Stimulated activated CD4-positive, alpha-beta T cell treated with anti-CD3 and anti-CD28 coated beads, Interleukin-15, amount 100 ng/mL, for 1 hour (primary cell): Measurements from ENCODE around the gene EFCAB7.

ENCODE experiments used
- DNase-seq, 2 donors: peaks; one replicate each; pipeline ENCODE4 v3.0.0-alpha.2; 2020; ENCODE audit warnings: low read depth in 1 of 2, low spot score in 1 of 2

Gene EFCAB7

GRCh38 chr1:63522891-63523728 is at the start of gene EFCAB7, which contains the start of gene ITGB3BP:
Gene EFCAB7, plus strand, starts transcription at chr1:63523525. Its CDS starts 2,048 bp downstream, at chr1:63525573.
Gene ITGB3BP, minus strand, starts transcription at chr1:63523225. Its CDS starts 92 bp downstream, at chr1:63523133.
- peak; percentile 61 to 75 for DNase-seq

GRCh38 chr1:63475761-63476160 is 47.6 kb upstream of the EFCAB7 start:
- no peak for DNase-seq

- no peak for DNase-seq
Measured at GRCh38 chr1:63480057-63480456, 43.3 kb upstream of the EFCAB7 start.

- no peak for DNase-seq
Measured at GRCh38 chr1:63486629-63487028, 36.7 kb upstream of the EFCAB7 start.

- no peak for DNase-seq
Measured at GRCh38 chr1:63487336-63488065, 35.8 kb upstream of the EFCAB7 start.

- no peak for DNase-seq
Measured at GRCh38 chr1:63497577-63497976, 25.7 kb upstream of the EFCAB7 start.

GRCh38 chr1:63498106-63498505 is 25.2 kb upstream of the EFCAB7 start:
- no peak for DNase-seq

- DNase-seq, result no peak
Measured at GRCh38 chr1:63501256-63501655, 22.1 kb upstream of the EFCAB7 start.

- DNase-seq, result no peak
Measured at GRCh38 chr1:63506782-63507181, 16.5 kb upstream of the EFCAB7 start.

- no peak for DNase-seq
Measured at GRCh38 chr1:63509718-63510117, 13.6 kb upstream of the EFCAB7 start.

GRCh38 chr1:63512584-63512983 is 10.7 kb upstream of the EFCAB7 start:
- no peak for DNase-seq

GRCh38 chr1:63516629-63517028 is 6.7 kb upstream of the EFCAB7 start:
- DNase-seq, result no peak

- no peak for DNase-seq
Measured at GRCh38 chr1:63523738-63524137, 413 bp downstream of the EFCAB7 start.

GRCh38 chr1:63524201-63524600 is 876 bp downstream of the EFCAB7 start:
- DNase-seq, result no peak

GRCh38 chr1:63532727-63533126 is 9.4 kb downstream of the EFCAB7 start:
- DNase-seq, result no peak

GRCh38 chr1:63533931-63534330 is 10.6 kb downstream of the EFCAB7 start:
- no peak for DNase-seq

GRCh38 chr1:63534406-63534805 is 11.1 kb downstream of the EFCAB7 start:
- DNase-seq, result no peak

GRCh38 chr1:63537006-63537405 is 13.7 kb downstream of the EFCAB7 start:
- DNase-seq, result no peak

- no peak for DNase-seq
Measured at GRCh38 chr1:63537940-63538339, 14.6 kb downstream of the EFCAB7 start.

- DNase-seq, result no peak
Measured at GRCh38 chr1:63545780-63546179, 22.5 kb downstream of the EFCAB7 start.

- DNase-seq, result no peak
Measured at GRCh38 chr1:63547621-63548294, 24.4 kb downstream of the EFCAB7 start.

- no peak for DNase-seq
Measured at GRCh38 chr1:63548303-63548702, 25.0 kb downstream of the EFCAB7 start.
